Activated CD8-positive, alpha-beta memory T cell treated with anti-CD3 and anti-CD28 coated beads for 36 hours (primary cell): Measurements from ENCODE around the gene ADORA1. TPM values are rescaled to one million over a fixed set of nuclear protein-coding genes. Genes with fewer than 3 reads are reported as not detected.

ENCODE experiments used
- CTCF ChIA-PET: fragments of 350-600 bp; sonication (Branson Sonifier 250); formaldehyde crosslinking; loops from one replicate; lab custom pipeline; 2021; ENCODE audit warnings: antibody characterized with exemption; lab: Charles Lee
- POLR2A ChIA-PET: fragments of 350-600 bp; sonication (Branson Sonifier 250); formaldehyde crosslinking; loops from one replicate; lab custom pipeline; 2021; ENCODE audit warnings: antibody characterized with exemption; lab: Charles Lee
- total RNA-seq, 2 experiments: library from RNA; stranded (reverse); gene quantifications; one replicate each; pipeline ENCODE4 v1.2.3, GENCODE V29; 2021

ADORA1 gene
- total RNA-seq, 2 experiments from 2014 or later = not detected

- ChIA-PET CTCF (interaction anchor here (0.6 kb wide), 1 partner anchor 1753 kb away, joined by 3 read pairs; no protein-coding TSS in a partner anchor), POLR2A (no interaction called here)
Observed at GRCh38 chr1:203133970-203134725, 6.6 kb downstream of the ADORA1 start.

- ChIA-PET CTCF (no interaction called here), POLR2A (no interaction called here)
Observed at GRCh38 chr1:203135636-203136305, 8.2 kb downstream of the ADORA1 start.

GRCh38 chr1:203136409-203137042 is 9.0 kb downstream of the ADORA1 start:
- ChIA-PET POLR2A (no interaction called here), CTCF (no interaction called here)

DNA sequence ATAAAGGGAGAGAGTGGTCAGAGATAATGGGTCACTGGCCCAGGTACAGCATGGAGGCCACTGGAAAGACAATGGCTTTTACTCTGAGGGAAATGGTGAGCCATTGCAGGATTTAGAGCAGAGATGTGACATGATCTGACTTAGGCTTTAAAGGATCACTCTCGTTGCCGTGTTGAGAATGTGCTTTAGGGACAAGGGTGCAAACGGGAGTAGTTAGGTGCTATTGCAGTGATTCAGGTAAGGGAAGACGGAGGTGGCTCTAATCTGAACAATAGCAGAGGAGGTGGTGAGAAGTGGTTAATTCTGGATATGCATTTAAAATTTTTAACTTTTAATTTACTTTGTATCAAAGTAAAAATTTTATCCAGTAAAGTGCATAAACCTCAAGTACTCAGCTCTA is 9.8 kb downstream of the ADORA1 start:
- CTCF ChIA-PET = no interaction called here
- POLR2A ChIA-PET = no interaction called here

DNA sequence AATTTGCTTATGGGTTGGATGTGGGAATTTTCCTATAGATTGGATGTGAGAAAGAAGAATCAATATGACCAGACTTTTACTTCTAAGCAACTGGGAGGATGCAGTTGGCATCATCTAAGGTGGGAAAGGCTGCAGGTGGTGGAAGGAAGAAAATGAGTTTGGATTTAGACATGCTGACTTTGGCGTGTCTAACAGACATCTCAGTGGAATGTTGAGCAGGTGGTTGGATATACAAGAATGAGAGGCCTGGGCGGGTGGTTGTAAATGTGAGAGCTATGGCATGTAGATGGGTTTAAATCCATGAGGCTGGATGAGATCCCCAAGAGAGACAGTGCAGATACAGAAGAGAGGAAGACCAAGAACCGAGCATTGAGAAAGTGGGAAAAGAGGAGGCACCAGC is 10.5 kb downstream of the ADORA1 start:
- ChIA-PET CTCF (no interaction called here), POLR2A (no interaction called here)

DNA sequence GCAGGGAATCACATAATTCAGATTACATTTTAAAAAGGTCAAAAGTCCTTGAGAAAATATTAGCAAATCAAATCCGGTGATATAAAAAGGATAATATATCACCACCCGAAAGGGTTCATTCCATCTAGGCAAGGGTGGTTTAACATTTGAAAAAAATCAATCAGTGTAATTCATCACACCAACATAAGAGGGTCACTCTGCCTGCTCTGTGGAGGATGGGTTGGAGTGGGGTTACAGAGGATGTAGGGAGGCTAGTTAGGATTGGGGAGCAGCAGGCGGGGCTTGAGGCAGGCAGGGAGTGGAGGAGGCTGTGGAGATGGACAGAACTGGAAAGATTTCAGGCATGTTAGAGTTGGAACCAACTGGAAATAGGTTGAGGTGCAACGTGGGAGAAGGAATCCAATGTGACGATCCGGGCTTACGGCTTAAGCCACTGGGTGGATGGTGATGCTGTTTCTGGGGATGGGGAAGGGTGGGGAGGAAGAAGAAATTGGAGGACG is 12.5 kb downstream of the ADORA1 start:
- POLR2A ChIA-PET = no interaction called here
- CTCF ChIA-PET = interaction anchor here (1.2 kb wide), 1 partner anchor 76 kb away, joined by 3 read pairs; no protein-coding TSS in a partner anchor

DNA sequence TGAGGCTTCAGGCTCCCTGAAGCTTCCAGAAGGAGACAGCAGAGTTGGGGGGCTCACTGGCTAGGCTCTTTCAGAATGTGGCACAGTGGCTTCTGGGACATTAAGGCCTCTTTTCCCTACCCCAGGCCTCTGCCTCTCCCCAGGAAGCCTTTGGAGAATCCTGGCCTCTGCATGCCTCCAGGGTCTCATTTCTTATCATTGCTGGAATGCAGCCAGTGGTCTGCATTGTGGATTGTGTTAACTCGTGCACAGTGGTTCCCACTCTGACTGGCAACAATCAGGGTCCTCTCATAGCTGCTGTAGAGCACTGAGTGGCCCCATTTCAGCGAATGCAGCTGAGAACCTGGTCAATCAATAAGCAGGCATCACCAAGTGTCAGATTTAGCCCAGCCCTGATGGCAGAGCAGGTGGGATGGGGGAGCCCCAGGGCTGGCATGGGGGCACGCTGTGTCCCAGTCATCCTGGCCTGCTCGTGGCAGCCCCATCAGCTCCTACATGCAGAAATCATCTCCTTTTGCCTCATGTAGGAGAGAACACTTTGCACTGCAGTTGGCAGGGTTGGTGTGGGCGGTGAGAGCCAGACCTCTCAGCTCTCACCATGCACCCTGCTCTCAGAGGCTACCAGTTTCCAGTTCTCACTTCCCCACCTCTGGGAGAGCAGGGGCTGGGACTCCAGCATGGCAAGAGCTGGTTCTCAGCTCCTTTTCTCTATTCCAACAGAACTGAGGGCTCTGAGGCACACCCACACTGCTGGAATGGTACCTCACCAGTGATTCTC is 13.4 kb downstream of the ADORA1 start:
- CTCF ChIA-PET = interaction anchor here (1.2 kb wide), 1 partner anchor 75 kb away, joined by 3 read pairs; no protein-coding TSS in a partner anchor
- POLR2A ChIA-PET = no interaction called here

DNA sequence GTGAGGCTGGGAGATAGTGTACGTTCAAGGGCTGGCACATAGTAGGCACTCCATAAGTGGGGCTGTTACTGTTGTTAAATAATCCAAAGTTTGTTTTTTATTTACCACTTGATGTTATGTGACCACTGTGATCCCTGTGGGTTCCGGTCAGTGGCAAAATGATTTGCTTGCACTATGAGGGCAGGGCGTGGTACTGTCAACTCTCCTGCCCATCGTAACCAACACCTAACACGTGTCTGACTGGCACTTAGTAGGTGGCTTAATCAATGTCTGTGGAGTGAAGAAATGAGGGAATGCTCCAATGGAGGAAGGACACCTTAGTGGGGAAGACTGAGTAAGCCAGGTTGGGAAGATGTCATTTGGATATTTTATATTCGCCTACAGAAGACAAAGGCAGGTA is 14.6 kb downstream of the ADORA1 start:
- ChIA-PET POLR2A (no interaction called here), CTCF (no interaction called here)

- ChIA-PET CTCF (no interaction called here), POLR2A (no interaction called here)
Observed at GRCh38 chr1:203142684-203143408, 15.3 kb downstream of the ADORA1 start.

DNA sequence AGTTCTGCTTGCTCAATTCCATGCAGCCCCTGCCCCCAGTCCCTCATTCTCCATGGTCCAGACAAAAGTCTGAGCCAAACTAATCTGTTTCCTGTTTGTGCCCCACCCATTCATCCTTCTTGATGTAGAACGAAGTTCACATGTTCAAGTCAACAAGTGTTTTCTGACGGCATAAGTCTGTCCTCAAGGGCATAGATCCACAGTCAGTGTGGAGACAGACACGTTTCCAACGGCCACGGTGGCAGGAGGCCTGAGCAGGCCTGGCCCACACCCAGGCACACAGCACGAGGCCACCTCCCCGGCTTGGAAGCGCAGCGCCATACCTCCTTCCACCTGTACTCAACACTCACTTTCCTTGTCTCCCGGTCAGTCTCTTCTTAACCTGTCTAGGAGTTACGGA is 16.1 kb downstream of the ADORA1 start:
- ChIA-PET CTCF (no interaction called here), POLR2A (no interaction called here)

- POLR2A ChIA-PET = no interaction called here
Observed at GRCh38 chr1:203144661-203145060, 17.1 kb downstream of the ADORA1 start.

DNA sequence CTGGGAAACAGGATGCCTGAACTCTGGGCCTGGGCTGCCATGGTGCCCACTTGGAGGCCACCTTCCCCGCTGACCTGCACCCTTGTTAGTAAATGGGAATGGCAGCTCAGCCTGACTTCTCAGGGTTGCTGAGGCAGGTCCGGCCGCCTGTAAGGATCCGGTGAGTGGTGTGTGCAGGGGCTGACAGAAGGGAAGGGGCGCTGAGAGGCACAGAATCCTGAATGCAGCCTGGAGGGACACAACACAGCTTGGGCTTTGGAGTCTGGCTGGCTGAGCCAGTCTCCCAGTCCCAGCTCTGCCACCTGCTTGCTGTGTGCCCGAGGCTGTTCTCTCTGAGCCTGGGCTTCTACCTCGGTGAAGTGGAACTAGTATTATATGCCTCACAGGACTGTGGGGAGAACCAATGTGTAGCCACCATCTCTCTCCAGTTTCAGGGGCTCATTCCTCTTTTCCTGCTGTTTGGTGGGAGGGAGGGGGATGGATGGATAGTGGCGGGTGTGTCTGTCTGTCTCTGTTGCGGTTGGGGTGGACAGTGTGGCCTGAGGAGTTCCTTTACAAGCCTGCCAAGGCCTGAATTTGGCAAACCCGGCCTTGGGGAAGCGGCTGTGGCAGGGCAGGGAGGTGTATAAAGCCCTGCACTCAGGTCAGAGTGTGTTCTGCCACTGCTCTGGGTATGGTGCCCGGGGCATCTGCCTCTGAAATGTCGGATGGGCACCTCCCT is 18.0 kb downstream of the ADORA1 start:
- POLR2A ChIA-PET = no interaction called here
- CTCF ChIA-PET = interaction anchor here (0.7 kb wide), 1 partner anchor 445 kb away, joined by 3 read pairs; no protein-coding TSS in a partner anchor

More at GRCh38 chr1:203144661-203145060, 17.1 kb downstream of the ADORA1 start:
- CTCF ChIA-PET = no interaction called here

GRCh38 chr1:203146042-203146369 is 18.5 kb downstream of the ADORA1 start:
- POLR2A ChIA-PET = no interaction called here
- CTCF ChIA-PET = interaction anchor here (0.7 kb wide), 1 partner anchor 445 kb away, joined by 3 read pairs; no protein-coding TSS in a partner anchor

- ChIA-PET CTCF (no interaction called here), POLR2A (no interaction called here)
Observed at GRCh38 chr1:203146537-203146936, 19.0 kb downstream of the ADORA1 start.

GRCh38 chr1:203147376-203147775 is 19.9 kb downstream of the ADORA1 start:
- ChIA-PET CTCF (no interaction called here), POLR2A (no interaction called here)

- POLR2A ChIA-PET = no interaction called here
- CTCF ChIA-PET = interaction anchor here (1.3 kb wide), 1 partner anchor 76 kb away, joined by 3 read pairs; no protein-coding TSS in a partner anchor
Observed at GRCh38 chr1:203148127-203148526, 20.6 kb downstream of the ADORA1 start.

GRCh38 chr1:203148579-203148978 is 21.1 kb downstream of the ADORA1 start:
- POLR2A ChIA-PET = no interaction called here
- CTCF ChIA-PET = interaction anchor here (1.3 kb wide), 1 partner anchor 77 kb away, joined by 3 read pairs; no protein-coding TSS in a partner anchor
